BE2C (cell line): Measurements from ENCODE around the gene OR4D1. TPM values are rescaled to one million over a fixed set of nuclear protein-coding genes. Genes with fewer than 3 reads are reported as not detected.
"Not testable (repeated sequence)": the region's sequence is repeated elsewhere in the genome, so short reads cannot be mapped to it uniquely, and the experiment has no call there.

Experiments
- DNase-seq: peaks from one replicate; pipeline ENCODE4 v3.0.0-alpha.2; 2020
- H3K27me3 ChIP-seq: fragments of 250-450 bp; sonication (Bioruptor Pico); 2 replicates; pipeline ENCODE4 v1.5.1; 2020; ENCODE audit warnings: mild to moderate bottlenecking
- H3K36me3 ChIP-seq: fragments of 250-450 bp; sonication (Bioruptor Pico); 2 replicates; pipeline ENCODE4 v1.5.1; 2020; ENCODE audit warnings: mild to moderate bottlenecking
- H3K4me1 ChIP-seq: fragments of 250-450 bp; sonication (Bioruptor Pico); 2 replicates; pipeline ENCODE4 v1.5.1; 2020
- H3K4me3 ChIP-seq: 2 replicates; pipeline ENCODE4 v1.5.1; 2011; ENCODE audit warnings: low read depth, low read length
- H3K9me3 ChIP-seq: fragments of 250-450 bp; sonication (Bioruptor Pico); 2 replicates; pipeline ENCODE4 v1.5.1; 2020
- polyA plus RNA-seq: library from polyadenylated mRNA; unstranded; fragments of >200 nt; gene quantifications from one replicate; pipeline ENCODE4 v1.2.1, GENCODE V29; 2012; ENCODE audit warnings: low read depth, missing spikeins; ENCODE audit not compliant: insufficient read length, insufficient read depth
- TF ChIP-seq, protein P1 (sequence below): IDR thresholded peaks from 2 replicates; pipeline ENCODE4 v1.5.1; 2012; ENCODE audit warnings: mild to moderate bottlenecking, low read depth, low read length

OR4D1 gene
- polyA plus RNA-seq = 0.65 TPM

GRCh38 chr17:58147930-58148434, at the start of gene OR4D1:
Gene OR4D1 (plus strand): TSS chr17:58148384. CDS start chr17:58155154, 6,770 bp downstream.
- Histone ChIP-seq H3K4me1 (no peaks in the 10 kb centered on the region), H3K4me3 (no peak within 1 kb of the TSS), H3K9me3 (no peaks in the 10 kb centered on the region; the same call in 1 of the 2 replicates), H3K36me3 (no peaks in the 10 kb centered on the region), H3K27me3 (peaks cover 80% of the 10 kb centered on the region)
- TF ChIP-seq, protein P1, sequence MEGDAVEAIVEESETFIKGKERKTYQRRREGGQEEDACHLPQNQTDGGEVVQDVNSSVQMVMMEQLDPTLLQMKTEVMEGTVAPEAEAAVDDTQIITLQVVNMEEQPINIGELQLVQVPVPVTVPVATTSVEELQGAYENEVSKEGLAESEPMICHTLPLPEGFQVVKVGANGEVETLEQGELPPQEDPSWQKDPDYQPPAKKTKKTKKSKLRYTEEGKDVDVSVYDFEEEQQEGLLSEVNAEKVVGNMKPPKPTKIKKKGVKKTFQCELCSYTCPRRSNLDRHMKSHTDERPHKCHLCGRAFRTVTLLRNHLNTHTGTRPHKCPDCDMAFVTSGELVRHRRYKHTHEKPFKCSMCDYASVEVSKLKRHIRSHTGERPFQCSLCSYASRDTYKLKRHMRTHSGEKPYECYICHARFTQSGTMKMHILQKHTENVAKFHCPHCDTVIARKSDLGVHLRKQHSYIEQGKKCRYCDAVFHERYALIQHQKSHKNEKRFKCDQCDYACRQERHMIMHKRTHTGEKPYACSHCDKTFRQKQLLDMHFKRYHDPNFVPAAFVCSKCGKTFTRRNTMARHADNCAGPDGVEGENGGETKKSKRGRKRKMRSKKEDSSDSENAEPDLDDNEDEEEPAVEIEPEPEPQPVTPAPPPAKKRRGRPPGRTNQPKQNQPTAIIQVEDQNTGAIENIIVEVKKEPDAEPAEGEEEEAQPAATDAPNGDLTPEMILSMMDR = no peak
- no peak for DNase-seq

GRCh38 chr17:58100506-58100905, 47.7 kb upstream of the OR4D1 start:
- no peaks in the 10 kb centered on the region for H3K9me3 ChIP-seq
- H3K4me1 ChIP-seq = no peaks in the 10 kb centered on the region
- H3K27me3 ChIP-seq = no peaks in the 10 kb centered on the region
- no peak for DNase-seq
- no peaks in the 10 kb centered on the region for H3K36me3 ChIP-seq
- no peak overlapping the region for H3K4me3 ChIP-seq
- TF ChIP-seq, protein P1 = no peak

DNA sequence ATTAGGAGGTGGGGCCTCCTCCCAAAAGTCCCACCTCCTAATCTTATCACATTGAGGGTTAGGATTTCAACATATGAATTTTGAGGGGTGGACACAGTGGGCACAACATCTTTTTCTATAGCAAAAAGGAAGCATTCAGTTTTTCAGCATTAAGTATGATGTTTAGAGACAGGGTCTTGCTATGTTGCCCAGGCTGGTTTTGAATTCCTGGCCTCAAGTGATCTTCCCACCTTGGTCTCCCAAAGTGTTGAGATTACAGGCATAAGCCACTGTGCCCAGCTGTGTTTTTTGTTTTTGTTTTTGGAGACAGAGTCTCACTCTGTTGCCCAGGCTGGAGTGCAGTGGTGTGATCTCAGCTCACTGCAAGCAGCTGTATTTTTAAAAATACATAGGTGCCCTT, 46.3 kb upstream of the OR4D1 start:
- H3K4me1 ChIP-seq, DNase-seq, H3K4me3 ChIP-seq, H3K36me3 ChIP-seq, H3K9me3 ChIP-seq, H3K27me3 ChIP-seq: not testable (repeated sequence)

GRCh38 chr17:58105093-58105492, 43.1 kb upstream of the OR4D1 start:
- no peaks in the 10 kb centered on the region for H3K36me3 ChIP-seq
- H3K9me3 ChIP-seq = no peaks in the 10 kb centered on the region
- no peaks in the 10 kb centered on the region for H3K27me3 ChIP-seq
- DNase-seq = no peak
- no peaks in the 10 kb centered on the region for H3K4me1 ChIP-seq
- TF ChIP-seq, protein P1 = no peak
- H3K4me3 ChIP-seq = no peak overlapping the region

GRCh38 chr17:58107306-58107705, 40.9 kb upstream of the OR4D1 start:
- H3K36me3 ChIP-seq = no peaks in the 10 kb centered on the region
- H3K27me3 ChIP-seq = no peaks in the 10 kb centered on the region
- DNase-seq = no peak
- H3K4me3 ChIP-seq = no peak overlapping the region
- H3K4me1 ChIP-seq = no peaks in the 10 kb centered on the region
- no peaks in the 10 kb centered on the region for H3K9me3 ChIP-seq
- TF ChIP-seq, protein P1 = no peak

DNA sequence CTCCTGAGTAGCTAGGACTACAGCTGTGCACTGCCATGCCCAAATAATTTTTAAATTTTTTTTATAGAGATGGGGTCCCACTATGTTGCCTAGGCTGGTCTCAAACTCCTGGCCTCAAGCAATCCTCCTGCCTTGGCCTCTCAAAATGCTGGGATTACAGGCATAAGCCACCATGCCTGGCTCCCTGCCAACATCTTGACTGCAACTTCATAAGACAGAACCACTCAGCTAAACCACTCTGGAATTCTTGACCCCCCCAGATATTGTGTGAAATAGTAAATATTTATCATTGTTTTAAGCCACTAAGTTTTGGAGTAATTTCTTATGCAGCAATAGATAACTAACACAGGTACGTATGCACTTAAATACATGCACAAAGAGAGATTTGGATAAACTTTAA, 39.0 kb upstream of the OR4D1 start:
- Histone ChIP-seq H3K4me3 (no peak overlapping the region), H3K9me3 (no peaks in the 10 kb centered on the region), H3K36me3 (no peaks in the 10 kb centered on the region), H3K4me1 (no peaks in the 10 kb centered on the region), H3K27me3 (no peaks in the 10 kb centered on the region)
- TF ChIP-seq, protein P1 = no peak
- DNase-seq = no peak

- Histone ChIP-seq H3K27me3 (no peaks in the 10 kb centered on the region), H3K4me3 (no peak overlapping the region), H3K9me3 (no peaks in the 10 kb centered on the region), H3K4me1 (no peaks in the 10 kb centered on the region), H3K36me3 (no peaks in the 10 kb centered on the region)
- TF ChIP-seq, protein P1 = no peak
- DNase-seq = no peak
Measured at GRCh38 chr17:58110012-58110411, 38.2 kb upstream of the OR4D1 start.
